Measurements from ENCODE around the gene KCNMA1. TPM values are rescaled to one million over a fixed set of nuclear protein-coding genes. Genes with fewer than 3 reads are reported as not detected.
A peak's percentile ranks its signal among the peaks of the same experiment; 100 is the strongest.

KCNMA1 gene
- total RNA-seq, 2 donors from 2014 or later = 5.9 to 9.3 TPM

- peak in 3 of 4 donors; percentile 9 to 24 (median 15) for DNase-seq
- 42 to 50% methylated on average over 12 of the region's 12 CpGs for WGBS, 2 donors
- Histone ChIP-seq H3K36me3 (replicated peaks in 1 of 2; ENCODE audit: insufficient read depth in 1 of 2, low read depth in 2 of 2) (no peaks in the 10 kb centered on the region), H3K9me3 (no peaks in the 10 kb centered on the region), H3K27ac (no peak overlapping the region), H3K27me3 (no peaks in the 10 kb centered on the region), H3K4me3 (no peak overlapping the region), H3K4me1 (no peaks in the 10 kb centered on the region)
- ATAC-seq = peak; percentile 70
- TF ChIP-seq POLR2A (IDR thresholded peaks at IDR 0.05) = no peak
- peak; percentile 43 to 79 (median 73) for TF ChIP-seq CTCF (IDR thresholded peaks at IDR 0.05)
- intact Hi-C loops (cut with DNase I) = no loop called here
These were observed 525.7 kb downstream of the KCNMA1 start for GRCh38 chr10:77111611-77112550.

GRCh38 chr10:77110757-77111156 is 526.9 kb downstream of the KCNMA1 start:
- TF ChIP-seq CTCF (IDR thresholded peaks at IDR 0.05) (no peak), POLR2A (IDR thresholded peaks at IDR 0.05) (no peak)
- H3K36me3 ChIP-seq (replicated peaks in 1 of 2; ENCODE audit: insufficient read depth in 1 of 2, low read depth in 2 of 2) = no peaks in the 10 kb centered on the region
- H3K27me3 ChIP-seq = no peaks in the 10 kb centered on the region
- ATAC-seq = no peak
- no peak overlapping the region for H3K27ac ChIP-seq
- no peak overlapping the region for H3K4me3 ChIP-seq
- H3K9me3 ChIP-seq = no peaks in the 10 kb centered on the region
- WGBS, 2 donors = 76 to 84% methylated on average over 4 of the region's 4 CpGs
- DNase-seq = no peak
- intact Hi-C loops (cut with DNase I) = no loop called here
- H3K4me1 ChIP-seq = no peaks in the 10 kb centered on the region

- H3K36me3 ChIP-seq (replicated peaks in 1 of 2; ENCODE audit: insufficient read depth in 1 of 2, low read depth in 2 of 2) = no peaks in the 10 kb centered on the region
- H3K9me3 ChIP-seq = no peaks in the 10 kb centered on the region
- intact Hi-C loops (cut with DNase I) = no loop called here
- H3K27me3 ChIP-seq = no peaks in the 10 kb centered on the region
- no peak overlapping the region for H3K27ac ChIP-seq
- no peaks in the 10 kb centered on the region for H3K4me1 ChIP-seq
- TF ChIP-seq POLR2A (IDR thresholded peaks at IDR 0.05) (no peak), CTCF (IDR thresholded peaks at IDR 0.05) (no peak)
- no peak overlapping the region for H3K4me3 ChIP-seq
- WGBS, 2 donors = 84 to 89% methylated on average over 9 of the region's 9 CpGs
- DNase-seq (no peak), ATAC-seq (no peak)
These were observed 528.1 kb downstream of the KCNMA1 start for GRCh38 chr10:77109351-77109994.

GRCh38 chr10:77106676-77107075 is 530.9 kb downstream of the KCNMA1 start:
- Histone ChIP-seq H3K9me3 (no peaks in the 10 kb centered on the region), H3K27me3 (no peaks in the 10 kb centered on the region), H3K36me3 (replicated peaks in 1 of 2; ENCODE audit: insufficient read depth in 1 of 2, low read depth in 2 of 2) (no peaks in the 10 kb centered on the region), H3K4me3 (no peak overlapping the region), H3K27ac (no peak overlapping the region), H3K4me1 (no peaks in the 10 kb centered on the region)
- no peak for ATAC-seq
- intact Hi-C loops (cut with DNase I) = no loop called here
- TF ChIP-seq POLR2A (IDR thresholded peaks at IDR 0.05) (no peak), CTCF (IDR thresholded peaks at IDR 0.05) (no peak)
- 89 to 93% methylated on average over 3 of the region's 3 CpGs for WGBS, 2 donors
- no peak for DNase-seq
